Smooth muscle cell of trachea (primary cell): ENCODE measurements around the gene SNX11. TPM values are rescaled to one million over a fixed set of nuclear protein-coding genes. Genes with fewer than 3 reads are reported as not detected.

Source experiments
- total RNA-seq: library from RNA; depleted of rRNA; stranded (reverse); fragments of >200 nt; gene quantifications from 2 replicates; pipeline ENCODE4 v1.2.1, GENCODE V29; 2014

The SNX11 gene
- 10.3 and 14.2 TPM in 2 replicates for total RNA-seq

GRCh38 chr17:48107137-48108055, at the start of gene SNX11:
Gene SNX11 (plus strand): TSS chr17:48107766. CDS start chr17:48112044, 4,278 bp downstream.

GRCh38 chr17:48101012-48101720, 6.4 kb upstream of the SNX11 start, which contains the start of gene CBX1:
Gene CBX1 (minus strand): TSS chr17:48101478. CDS start chr17:48077004, 24,474 bp downstream.

Other genes with a start within 250 kb of the SNX11 start
- gene SP2, start 211.5 kb upstream of the SNX11 start, total RNA-seq: 1.6 and 1.8 TPM in 2 replicates
- 41.5 and 45.8 TPM in 2 replicates for gene PNPO, start 166.2 kb upstream of the SNX11 start, total RNA-seq
- gene PRR15L, start 149.9 kb upstream of the SNX11 start, total RNA-seq: not detected in 2 replicates
- 108 and 111 TPM in 2 replicates for gene CDK5RAP3, start 136.7 kb upstream of the SNX11 start, total RNA-seq
- 56.3 and 61.9 TPM in 2 replicates for gene COPZ2, start 70.0 kb upstream of the SNX11 start, total RNA-seq
- gene NFE2L1, start 59.4 kb upstream of the SNX11 start, total RNA-seq: 106 and 166 TPM in 2 replicates
- gene CBX1, start 6.3 kb upstream of the SNX11 start, total RNA-seq: 39.0 and 62.1 TPM in 2 replicates